ENCODE results near the gene DGKG.

Gene DGKG

GRCh38 chr3:186102687-186103086, 259.3 kb downstream of the DGKG start:
- peak in 1 of 2 experiments; percentile 75 for DNase-seq

GRCh38 chr3:186100398-186100797, 261.6 kb downstream of the DGKG start:
- no peak for DNase-seq

- DNase-seq, result peak; percentile 98 to 99
Measured at GRCh38 chr3:186099178-186099577, 262.9 kb downstream of the DGKG start.

- no peak for DNase-seq
Measured at GRCh38 chr3:186098740-186099139, 263.3 kb downstream of the DGKG start.

- peak; percentile 98 for DNase-seq
Measured at GRCh38 chr3:186097663-186098451, 264.2 kb downstream of the DGKG start.

GRCh38 chr3:186097317-186097662, 264.7 kb downstream of the DGKG start:
- no peak for DNase-seq

Data from NCI-H446 (cell line).